Measurements from ENCODE around the gene CYTH3. TPM values are rescaled to one million over a fixed set of nuclear protein-coding genes. Genes with fewer than 3 reads are reported as not detected.

CYTH3 gene
- total RNA-seq, 1 donor from 2014 or later: 29.5 TPM

DNA sequence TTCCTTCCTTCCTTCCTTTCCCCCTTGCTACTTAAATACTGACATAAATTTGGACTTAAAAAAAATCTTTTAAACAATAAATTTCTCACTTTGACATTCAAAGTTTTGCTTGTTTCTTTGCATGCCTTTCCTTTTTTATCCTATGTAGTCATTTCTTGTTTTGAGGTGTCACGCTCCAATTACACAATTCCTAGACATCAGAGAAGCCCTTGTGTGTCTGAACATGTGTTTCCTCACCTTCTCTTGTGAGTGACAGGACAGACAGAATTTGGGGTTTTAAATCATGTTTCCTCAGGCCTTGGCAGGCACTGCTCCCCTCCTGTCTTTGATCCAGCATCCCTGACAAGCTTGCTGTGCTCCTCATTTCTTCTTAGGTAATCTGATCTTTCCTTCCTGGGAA lies 91.3 kb downstream of the CYTH3 start:
- peaks cover 8% of the 10 kb centered on the region for H3K4me1 ChIP-seq
- TF ChIP-seq, protein P1, sequence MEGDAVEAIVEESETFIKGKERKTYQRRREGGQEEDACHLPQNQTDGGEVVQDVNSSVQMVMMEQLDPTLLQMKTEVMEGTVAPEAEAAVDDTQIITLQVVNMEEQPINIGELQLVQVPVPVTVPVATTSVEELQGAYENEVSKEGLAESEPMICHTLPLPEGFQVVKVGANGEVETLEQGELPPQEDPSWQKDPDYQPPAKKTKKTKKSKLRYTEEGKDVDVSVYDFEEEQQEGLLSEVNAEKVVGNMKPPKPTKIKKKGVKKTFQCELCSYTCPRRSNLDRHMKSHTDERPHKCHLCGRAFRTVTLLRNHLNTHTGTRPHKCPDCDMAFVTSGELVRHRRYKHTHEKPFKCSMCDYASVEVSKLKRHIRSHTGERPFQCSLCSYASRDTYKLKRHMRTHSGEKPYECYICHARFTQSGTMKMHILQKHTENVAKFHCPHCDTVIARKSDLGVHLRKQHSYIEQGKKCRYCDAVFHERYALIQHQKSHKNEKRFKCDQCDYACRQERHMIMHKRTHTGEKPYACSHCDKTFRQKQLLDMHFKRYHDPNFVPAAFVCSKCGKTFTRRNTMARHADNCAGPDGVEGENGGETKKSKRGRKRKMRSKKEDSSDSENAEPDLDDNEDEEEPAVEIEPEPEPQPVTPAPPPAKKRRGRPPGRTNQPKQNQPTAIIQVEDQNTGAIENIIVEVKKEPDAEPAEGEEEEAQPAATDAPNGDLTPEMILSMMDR (IDR thresholded peaks at IDR 0.05): no peak
- no peak for TF ChIP-seq POLR2AphosphoS5 (IDR thresholded peaks at IDR 0.05; ENCODE audit: insufficient read depth in 1 of 2, low read depth in 1 of 2)
- TF ChIP-seq POLR2A (IDR thresholded peaks at IDR 0.05): no peak

DNA sequence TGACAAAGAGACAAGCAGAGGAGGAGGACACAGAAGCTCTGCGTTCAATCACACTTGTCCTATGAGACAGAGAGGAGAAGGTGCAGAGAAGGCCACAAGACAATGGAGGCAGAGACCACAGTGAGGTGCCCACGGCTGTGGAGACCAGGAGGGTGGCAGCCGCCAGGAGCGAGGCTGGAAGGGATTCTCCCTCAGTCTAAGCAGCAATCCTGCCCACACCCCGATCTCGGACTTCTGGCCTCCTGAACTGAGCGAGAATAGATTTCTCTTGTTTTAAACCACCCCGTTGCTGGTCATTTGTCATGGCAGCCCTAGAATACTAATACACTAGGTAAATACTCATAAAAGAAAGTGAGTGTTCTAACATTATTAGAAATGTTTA lies 92.1 kb downstream of the CYTH3 start:
- Histone ChIP-seq H3K36me3 (peaks cover 0 to 13% of the 10 kb centered on the region in 2 donors), H3K27ac (no peak overlapping the region), H3K27me3 (no peaks in the 10 kb centered on the region), H3K4me1 (peaks cover 8% of the 10 kb centered on the region), H3K4me3 (no peak overlapping the region), H3K9me3 (no peaks in the 10 kb centered on the region)
- no peak for DNase-seq (ENCODE audit: extremely low spot score in 2 of 2)
- TF ChIP-seq POLR2AphosphoS5 (IDR thresholded peaks at IDR 0.05; ENCODE audit: insufficient read depth in 1 of 2, low read depth in 1 of 2) (no peak), POLR2A (IDR thresholded peaks at IDR 0.05) (no peak)
- TF ChIP-seq, protein P1 (IDR thresholded peaks at IDR 0.05): no peak
- intact Hi-C loops (cut with DNase I): no loop called here

More for the DNA sequence above, 91.3 kb downstream of the CYTH3 start:
- H3K9me3 ChIP-seq: no peaks in the 10 kb centered on the region
- no peak overlapping the region for H3K4me3 ChIP-seq
- H3K27me3 ChIP-seq: no peaks in the 10 kb centered on the region
- DNase-seq (ENCODE audit: extremely low spot score in 2 of 2): no peak
- no peak overlapping the region for H3K27ac ChIP-seq
- peaks cover 0 to 13% of the 10 kb centered on the region in 2 donors for H3K36me3 ChIP-seq
- intact Hi-C loops (cut with DNase I): no loop called here

DNA sequence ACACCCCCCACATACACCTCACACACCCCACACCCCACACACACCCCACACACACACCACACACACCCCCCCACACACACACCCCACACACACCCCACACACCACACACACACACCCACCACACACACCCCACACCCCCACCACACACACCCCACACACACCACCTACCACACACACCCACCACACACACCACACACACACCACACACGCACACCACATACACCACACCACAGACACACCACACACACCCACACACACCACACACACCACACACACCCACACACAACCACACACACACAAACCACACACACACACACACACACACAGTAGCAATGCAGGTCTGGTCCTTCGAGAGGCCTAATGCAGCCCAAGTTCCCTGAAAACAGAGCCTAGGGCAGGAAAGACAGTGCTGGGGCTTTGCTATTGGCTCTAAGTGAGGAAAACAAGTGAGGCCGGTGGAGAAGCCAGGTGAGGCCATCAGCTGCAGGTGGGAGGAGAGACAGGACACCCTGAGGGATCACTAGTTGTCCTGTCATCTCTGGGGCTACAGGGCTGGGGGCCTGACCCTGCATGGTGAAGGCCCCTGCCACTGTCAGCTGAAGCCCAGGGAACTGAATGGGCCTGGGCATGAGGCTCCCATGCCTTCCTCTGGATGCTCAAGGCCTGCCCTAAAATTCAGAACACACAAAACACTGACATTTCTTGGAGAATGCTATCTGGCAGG lies 92.6 kb downstream of the CYTH3 start:
- H3K4me1 ChIP-seq: peaks cover 8% of the 10 kb centered on the region
- intact Hi-C loops (cut with DNase I): no loop called here
- no peaks in the 10 kb centered on the region for H3K9me3 ChIP-seq
- no peak overlapping the region for H3K27ac ChIP-seq
- H3K4me3 ChIP-seq: no peak overlapping the region
- TF ChIP-seq POLR2AphosphoS5 (IDR thresholded peaks at IDR 0.05; ENCODE audit: insufficient read depth in 1 of 2, low read depth in 1 of 2) (no peak), POLR2A (IDR thresholded peaks at IDR 0.05) (no peak)
- TF ChIP-seq, protein P1 (IDR thresholded peaks at IDR 0.05): no peak
- H3K27me3 ChIP-seq: no peaks in the 10 kb centered on the region
- DNase-seq (ENCODE audit: extremely low spot score in 2 of 2): no peak
- peaks cover 0 to 13% of the 10 kb centered on the region in 2 donors for H3K36me3 ChIP-seq

DNA sequence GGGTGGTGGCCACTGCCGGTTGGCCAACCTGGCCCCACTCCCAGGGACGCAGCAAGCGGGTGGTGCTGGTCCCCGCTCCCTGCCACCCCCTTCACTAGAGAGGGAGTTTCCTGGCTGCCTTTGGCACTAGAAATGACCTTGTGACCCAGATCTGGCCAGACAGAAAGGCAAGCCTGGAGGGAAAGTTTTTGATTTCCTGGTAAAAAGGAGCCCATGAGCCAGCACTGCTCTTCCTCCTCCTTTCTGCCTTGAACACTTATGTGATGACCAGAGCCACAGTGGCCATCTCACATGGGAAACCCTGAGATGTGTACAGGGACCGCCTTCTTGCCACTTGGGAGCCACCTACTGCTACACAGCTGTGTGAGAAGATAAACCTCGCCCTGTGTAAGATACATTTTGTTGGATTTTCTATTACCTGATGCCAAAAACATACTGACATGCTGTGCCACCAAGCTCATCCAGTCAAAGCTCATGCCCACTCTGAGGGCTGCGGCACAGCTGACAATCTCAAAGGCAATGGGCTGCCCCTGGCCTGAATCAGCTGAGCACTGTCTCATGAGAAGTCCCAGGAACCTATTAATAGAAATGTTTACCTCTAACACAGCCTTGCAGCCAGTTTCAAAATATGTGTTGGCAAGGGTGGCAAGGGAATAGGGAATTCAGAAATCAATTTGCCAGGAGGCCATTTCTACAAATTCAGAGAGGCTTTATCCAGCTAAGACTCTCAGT lies 94.0 kb downstream of the CYTH3 start:
- peaks cover 8% of the 10 kb centered on the region for H3K4me1 ChIP-seq
- TF ChIP-seq, protein P1 (IDR thresholded peaks at IDR 0.05): no peak
- no peak for TF ChIP-seq POLR2AphosphoS5 (IDR thresholded peaks at IDR 0.05; ENCODE audit: insufficient read depth in 1 of 2, low read depth in 1 of 2)
- TF ChIP-seq POLR2A (IDR thresholded peaks at IDR 0.05): no peak
- H3K27me3 ChIP-seq: no peaks in the 10 kb centered on the region
- DNase-seq (ENCODE audit: extremely low spot score in 2 of 2): no peak
- peaks cover 0 to 13% of the 10 kb centered on the region in 2 donors for H3K36me3 ChIP-seq
- H3K9me3 ChIP-seq: no peaks in the 10 kb centered on the region
- no peak overlapping the region for H3K27ac ChIP-seq
- intact Hi-C loops (cut with DNase I): no loop called here
- H3K4me3 ChIP-seq: no peak overlapping the region

DNA sequence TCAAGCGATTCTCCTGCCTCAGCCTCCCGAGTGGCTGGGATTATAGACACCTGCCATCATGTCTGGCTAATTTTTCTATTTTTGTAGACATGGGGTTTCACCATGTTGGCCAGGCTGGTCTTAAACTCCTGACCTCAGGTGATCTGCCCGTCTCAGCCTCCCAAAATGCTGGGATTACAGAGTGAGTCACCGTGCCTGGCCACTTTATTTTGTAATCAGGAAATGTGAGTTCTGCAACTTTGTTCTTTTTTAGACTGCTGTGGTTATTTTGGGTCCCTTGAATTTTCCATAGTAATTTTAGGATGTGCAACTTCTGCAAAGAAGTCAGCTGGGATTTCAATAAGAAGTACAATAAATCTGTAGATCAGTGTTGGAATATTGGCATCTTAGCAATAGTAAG lies 96.8 kb downstream of the CYTH3 start:
- intact Hi-C loops (cut with DNase I): no loop called here
- no peak for DNase-seq (ENCODE audit: extremely low spot score in 2 of 2)
- no peak overlapping the region for H3K4me3 ChIP-seq
- no peaks in the 10 kb centered on the region for H3K9me3 ChIP-seq
- H3K36me3 ChIP-seq: peaks cover 0 to 16% of the 10 kb centered on the region in 2 donors
- peaks cover 8% of the 10 kb centered on the region for H3K4me1 ChIP-seq
- H3K27me3 ChIP-seq: no peaks in the 10 kb centered on the region
- H3K27ac ChIP-seq: no peak overlapping the region
- TF ChIP-seq POLR2A (IDR thresholded peaks at IDR 0.05) (no peak), POLR2AphosphoS5 (IDR thresholded peaks at IDR 0.05; ENCODE audit: insufficient read depth in 1 of 2, low read depth in 1 of 2) (no peak)

Data from vagina (tissue), 2 donors.